B cell (primary cell): ENCODE results near the gene MTHFS.

Experiments
- CTCF ChIP-seq: fragments of 200-600 bp; IDR thresholded peaks from one replicate; pipeline ENCODE4 v1.8.0; 2022; ENCODE audit warnings: antibody characterized with exemption, mild to moderate bottlenecking
- EZH2 ChIP-seq: IDR thresholded peaks from 2 replicates; pipeline ENCODE4 v1.6.1; 2012; ENCODE audit warnings: borderline replicate concordance, low read depth, mild to moderate bottlenecking, moderate library complexity, low read length; ENCODE audit not compliant: insufficient read depth, poor library complexity, severe bottlenecking

- TF ChIP-seq CTCF (no peak), EZH2 (no peak)
Observed at GRCh38 chr15:79881254-79881653, 15.6 kb downstream of the MTHFS start.
